K562 (cell line): ENCODE data around the gene PXMP2. TPM values are rescaled to one million over a fixed set of nuclear protein-coding genes. Genes with fewer than 3 reads are reported as not detected.
A peak's percentile ranks its signal among the peaks of the same experiment; 100 is the strongest.

Experiments used
- ATF7 ChIP-seq: fragments of 450-650 bp; IDR thresholded peaks from 2 replicates; pipeline ENCODE4 v1.7.1; 2014; ENCODE audit warnings: mild to moderate bottlenecking, moderate library complexity
- CXXC5 ChIP-seq: fragments of 250-450 bp; sonication (Bioruptor Pico); IDR thresholded peaks from 2 replicates; pipeline ENCODE4 v1.8.0; 2022; ENCODE audit warnings: inconsistent platforms, mild to moderate bottlenecking, moderate library complexity
- ELF1 ChIP-seq: fragments of 200-800 bp; sonication (Bioruptor generic); IDR thresholded peaks from 2 replicates; pipeline ENCODE4 v1.6.1; 2016; ENCODE audit warnings: missing genetic modification characterization, missing compliant biosample characterization
- HNRNPL ChIP-seq: fragments of 200-400 bp; formaldehyde crosslinking; IDR thresholded peaks from 2 replicates; pipeline ENCODE4 v1.6.1; 2017; ENCODE audit warnings: low read depth, mild to moderate bottlenecking, low read length
- IRF2 ChIP-seq: sonication (generic); formaldehyde crosslinking; IDR thresholded peaks from 2 replicates; pipeline ENCODE4 v1.8.1; 2022; ENCODE audit warnings: mild to moderate bottlenecking, missing genetic modification reagents
- MAFF ChIP-seq: IDR thresholded peaks from 2 replicates; pipeline ENCODE4 v1.6.1; 2012; ENCODE audit warnings: low read length, improper control_type of control experiment
- NCOA6 ChIP-seq: fragments of 450-650 bp; IDR thresholded peaks from 2 replicates; pipeline ENCODE4 v1.6.1; 2017; ENCODE audit warnings: mild to moderate bottlenecking
- NEUROD1 ChIP-seq: fragments of 150-350 bp; IDR thresholded peaks from 2 replicates; pipeline ENCODE4 v1.6.1; 2014; ENCODE audit warnings: borderline replicate concordance, low read length, low read depth; ENCODE audit not compliant: partially characterized antibody
- NR3C1 ChIP-seq: sonication (generic); formaldehyde crosslinking; IDR thresholded peaks from 2 replicates; pipeline ENCODE4 v1.8.1; 2022; ENCODE audit warnings: missing genetic modification reagents
- RBM34 ChIP-seq: fragments of 200-400 bp; formaldehyde crosslinking; IDR thresholded peaks from 2 replicates; pipeline ENCODE4 v1.6.1; 2018; ENCODE audit warnings: low read length, borderline replicate concordance; ENCODE audit not compliant: insufficient read depth
- SP1 ChIP-seq: sonication (generic); formaldehyde crosslinking; IDR thresholded peaks from 2 replicates; pipeline ENCODE4 v1.8.1; 2022; ENCODE audit warnings: mild to moderate bottlenecking, missing genetic modification reagents
- U2AF1 ChIP-seq: fragments of 200-400 bp; formaldehyde crosslinking; optimal IDR thresholded peaks from 2 replicates; pipeline ENCODE3; 2017; ENCODE audit warnings: mild to moderate bottlenecking, low read depth, low read length, moderate library complexity
- YY1 ChIP-seq, 3 experiments: IDR thresholded peaks; 2 replicates each; pipeline ENCODE4 v1.6.1; 2011; ENCODE audit warnings: low read length in 2 of 3, mild to moderate bottlenecking in 2 of 3, moderate library complexity in 2 of 3, borderline replicate concordance in 1 of 3, control low read depth in 1 of 3, low read depth in 1 of 3; ENCODE audit not compliant: insufficient read depth in 3 of 3, insufficient replicate concordance in 2 of 3, control insufficient read depth in 1 of 3, insufficient read length in 1 of 3; ENCODE audit errors: extremely low read depth in 1 of 3
- ZHX1 ChIP-seq: fragments of 150-350 bp; conservative IDR thresholded peaks from 2 replicates; pipeline ENCODE4 v1.6.1; 2014; ENCODE audit warnings: low read length
- ZNF197 ChIP-seq: fragments of 200-800 bp; sonication (Bioruptor generic); IDR thresholded peaks from 2 replicates; pipeline ENCODE4 v1.6.1; 2016; ENCODE audit warnings: low read depth, missing genetic modification characterization, missing compliant biosample characterization
- ZNF282 ChIP-seq: sonication (generic); formaldehyde crosslinking; IDR thresholded peaks from 2 replicates; pipeline ENCODE4 v1.8.1; 2023; ENCODE audit warnings: missing genetic modification reagents
- polyA plus RNA-seq, 8 experiments: library from polyadenylated mRNA; depleted of rRNA in 4 of 8; stranded (reverse) in 5 of 8; unstranded in 3 of 8; fragments of >200 nt; fragmentation: Nextera tagmentation in 2 of 8; fragmentation: Illumina TruSeq in 1 of 8; extraction: Ambion mirVana in 2 of 8; extraction: Trizol in 1 of 8; gene quantifications; 2 replicates each; pipeline versions ENCODE4 v1.2.1 to v1.2.3, GENCODE V29; 2011 to 2014; ENCODE audit warnings: inconsistent platforms in 1 of 8, missing spikeins in 1 of 8
- total RNA-seq, 7 experiments: library from RNA; depleted of rRNA in 6 of 7; stranded (reverse); fragments of >200 nt in 6 of 7; fragmentation: Illumina TruSeq in 2 of 7; extraction: Trizol in 2 of 7; gene quantifications; 2 replicates each; pipeline versions ENCODE4 v1.2.1 to v1.2.3, GENCODE V29; 2011 to 2021; ENCODE audit warnings: low replicate concordance in 1 of 7
- TF ChIP-seq, protein P1 (sequence below): fragments of 250-450 bp; sonication (Bioruptor Pico); IDR thresholded peaks from 2 replicates; pipeline ENCODE4 v1.8.0; 2021; ENCODE audit warnings: borderline replicate concordance, mild to moderate bottlenecking, moderate library complexity; ENCODE audit not compliant: poor library complexity, severe bottlenecking
- TF ChIP-seq, protein P2 (sequence below): fragments of 250-450 bp; sonication (Bioruptor Pico); IDR thresholded peaks from 2 replicates; pipeline ENCODE4 v1.9.0; 2021; ENCODE audit warnings: mild to moderate bottlenecking, inconsistent platforms
- TF ChIP-seq, protein P3 (sequence below): fragments of 200-800 bp; sonication (Bioruptor generic); IDR thresholded peaks from 2 replicates; pipeline ENCODE4 v1.6.1; 2017; ENCODE audit warnings: missing genetic modification characterization, missing compliant biosample characterization

The PXMP2 gene
- total and polyA plus RNA-seq, 9 of the 15 experiments (the other 6 are each of a cell fraction or from before 2014, with no cell fraction given) = 3.0 to 66.1 (median 44.7) TPM

DNA sequence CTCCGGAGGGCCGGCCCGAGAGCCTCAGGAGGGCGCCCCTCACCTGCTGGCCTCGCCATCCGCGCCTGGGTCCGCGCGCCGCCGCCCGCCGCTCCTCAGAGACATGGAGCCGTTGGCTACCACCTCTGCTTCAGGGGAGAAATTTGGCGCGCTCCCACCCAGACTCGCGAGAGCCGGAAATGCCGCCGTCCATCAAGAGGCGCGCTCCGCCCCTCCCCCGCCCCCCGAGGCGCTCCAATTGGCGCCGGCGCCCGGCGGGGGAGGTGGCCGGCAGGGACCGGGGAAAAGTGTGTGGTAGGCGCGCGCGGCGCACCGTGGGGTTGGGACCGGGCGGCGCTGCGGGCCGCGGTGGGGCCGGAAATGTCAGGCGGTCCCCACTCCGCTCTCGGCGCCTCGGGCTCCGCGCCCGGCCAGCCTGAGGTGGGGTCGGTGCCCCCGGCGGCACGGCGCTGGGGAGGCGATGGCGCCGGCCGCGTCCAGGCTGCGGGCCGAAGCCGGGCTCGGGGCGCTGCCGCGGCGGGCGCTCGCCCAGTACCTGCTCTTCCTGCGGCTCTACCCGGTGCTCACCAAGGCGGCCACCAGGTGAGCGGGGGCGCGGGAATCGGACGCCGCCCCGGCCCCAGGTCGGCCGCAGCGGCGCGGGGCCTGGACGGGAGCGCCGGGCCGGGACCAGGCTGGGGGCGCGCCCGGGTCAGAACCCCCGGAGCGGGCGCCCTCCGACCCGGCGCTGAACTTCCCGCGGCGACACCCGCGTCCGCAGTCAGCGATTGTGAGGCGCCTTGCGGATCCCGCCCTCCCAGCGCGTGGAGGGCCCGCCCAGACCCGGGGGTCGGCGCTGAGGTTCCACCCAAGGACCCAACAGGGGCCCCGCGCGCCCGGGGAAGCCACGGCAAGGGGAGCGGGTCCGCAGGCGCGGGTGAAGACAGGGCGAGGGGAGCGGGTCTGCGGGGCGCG, at the start of gene PXMP2, which contains the start of gene POLE (continued):
- TF ChIP-seq CXXC5 (CRISPR knock-in tag) = peak; percentile 87
- peak; percentile 67 for TF ChIP-seq ATF7
- TF ChIP-seq YY1 (IDR thresholded peaks at IDR 0.05; ENCODE audit: borderline replicate concordance in 1 of 3, control insufficient read depth in 1 of 3, extremely low read depth in 1 of 3, insufficient read depth in 3 of 3, insufficient read length in 1 of 3, insufficient replicate concordance in 2 of 3, low read depth in 1 of 3, low read length in 2 of 3) = peak; percentile 19 to 92 (median 72)
- no peak for TF ChIP-seq ZNF282 (CRISPR knock-in tag)
- TF ChIP-seq, protein P1, sequence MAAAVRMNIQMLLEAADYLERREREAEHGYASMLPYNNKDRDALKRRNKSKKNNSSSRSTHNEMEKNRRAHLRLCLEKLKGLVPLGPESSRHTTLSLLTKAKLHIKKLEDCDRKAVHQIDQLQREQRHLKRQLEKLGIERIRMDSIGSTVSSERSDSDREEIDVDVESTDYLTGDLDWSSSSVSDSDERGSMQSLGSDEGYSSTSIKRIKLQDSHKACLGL = no peak
- TF ChIP-seq MAFF = peak; percentile 36; the same call in 1 of the 2 replicates
- 0 out of 2 replicates have a peak, but pooled peaks have one; percentile 59 for TF ChIP-seq ZNF197 (CRISPR knock-in tag)
- TF ChIP-seq, protein P2, sequence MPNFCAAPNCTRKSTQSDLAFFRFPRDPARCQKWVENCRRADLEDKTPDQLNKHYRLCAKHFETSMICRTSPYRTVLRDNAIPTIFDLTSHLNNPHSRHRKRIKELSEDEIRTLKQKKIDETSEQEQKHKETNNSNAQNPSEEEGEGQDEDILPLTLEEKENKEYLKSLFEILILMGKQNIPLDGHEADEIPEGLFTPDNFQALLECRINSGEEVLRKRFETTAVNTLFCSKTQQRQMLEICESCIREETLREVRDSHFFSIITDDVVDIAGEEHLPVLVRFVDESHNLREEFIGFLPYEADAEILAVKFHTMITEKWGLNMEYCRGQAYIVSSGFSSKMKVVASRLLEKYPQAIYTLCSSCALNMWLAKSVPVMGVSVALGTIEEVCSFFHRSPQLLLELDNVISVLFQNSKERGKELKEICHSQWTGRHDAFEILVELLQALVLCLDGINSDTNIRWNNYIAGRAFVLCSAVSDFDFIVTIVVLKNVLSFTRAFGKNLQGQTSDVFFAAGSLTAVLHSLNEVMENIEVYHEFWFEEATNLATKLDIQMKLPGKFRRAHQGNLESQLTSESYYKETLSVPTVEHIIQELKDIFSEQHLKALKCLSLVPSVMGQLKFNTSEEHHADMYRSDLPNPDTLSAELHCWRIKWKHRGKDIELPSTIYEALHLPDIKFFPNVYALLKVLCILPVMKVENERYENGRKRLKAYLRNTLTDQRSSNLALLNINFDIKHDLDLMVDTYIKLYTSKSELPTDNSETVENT (CRISPR knock-in tag) = peak; percentile 52; the same call in 1 of the 2 replicates
- peak; percentile 82 for TF ChIP-seq U2AF1
- no peak for TF ChIP-seq IRF2 (CRISPR knock-in tag)
- peak; percentile 77; the same call in 1 of the 2 replicates for TF ChIP-seq ZHX1
- no peak for TF ChIP-seq NCOA6
- TF ChIP-seq, protein P3, sequence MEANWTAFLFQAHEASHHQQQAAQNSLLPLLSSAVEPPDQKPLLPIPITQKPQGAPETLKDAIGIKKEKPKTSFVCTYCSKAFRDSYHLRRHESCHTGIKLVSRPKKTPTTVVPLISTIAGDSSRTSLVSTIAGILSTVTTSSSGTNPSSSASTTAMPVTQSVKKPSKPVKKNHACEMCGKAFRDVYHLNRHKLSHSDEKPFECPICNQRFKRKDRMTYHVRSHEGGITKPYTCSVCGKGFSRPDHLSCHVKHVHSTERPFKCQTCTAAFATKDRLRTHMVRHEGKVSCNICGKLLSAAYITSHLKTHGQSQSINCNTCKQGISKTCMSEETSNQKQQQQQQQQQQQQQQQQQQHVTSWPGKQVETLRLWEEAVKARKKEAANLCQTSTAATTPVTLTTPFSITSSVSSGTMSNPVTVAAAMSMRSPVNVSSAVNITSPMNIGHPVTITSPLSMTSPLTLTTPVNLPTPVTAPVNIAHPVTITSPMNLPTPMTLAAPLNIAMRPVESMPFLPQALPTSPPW (CRISPR knock-in tag) = peak; percentile 92
- TF ChIP-seq NEUROD1 = peak; percentile 96
- peak; percentile 70 for TF ChIP-seq SP1 (CRISPR knock-in tag)
- peak; percentile 75; the same call in 1 of the 2 replicates for TF ChIP-seq RBM34
- TF ChIP-seq NR3C1 (CRISPR knock-in tag) = peak; percentile 69
- TF ChIP-seq ELF1 = peak; percentile 61; the same call in 1 of the 2 replicates
- TF ChIP-seq HNRNPL = 0 out of 2 replicates have a peak, but pooled peaks have one; percentile 21
